ENCODE data around the gene ADAMTS1. TPM values are rescaled to one million over a fixed set of nuclear protein-coding genes. Genes with fewer than 3 reads are reported as not detected.

ADAMTS1 gene
- total RNA-seq, 1 experiment from 2014 or later: 220 TPM

DNA sequence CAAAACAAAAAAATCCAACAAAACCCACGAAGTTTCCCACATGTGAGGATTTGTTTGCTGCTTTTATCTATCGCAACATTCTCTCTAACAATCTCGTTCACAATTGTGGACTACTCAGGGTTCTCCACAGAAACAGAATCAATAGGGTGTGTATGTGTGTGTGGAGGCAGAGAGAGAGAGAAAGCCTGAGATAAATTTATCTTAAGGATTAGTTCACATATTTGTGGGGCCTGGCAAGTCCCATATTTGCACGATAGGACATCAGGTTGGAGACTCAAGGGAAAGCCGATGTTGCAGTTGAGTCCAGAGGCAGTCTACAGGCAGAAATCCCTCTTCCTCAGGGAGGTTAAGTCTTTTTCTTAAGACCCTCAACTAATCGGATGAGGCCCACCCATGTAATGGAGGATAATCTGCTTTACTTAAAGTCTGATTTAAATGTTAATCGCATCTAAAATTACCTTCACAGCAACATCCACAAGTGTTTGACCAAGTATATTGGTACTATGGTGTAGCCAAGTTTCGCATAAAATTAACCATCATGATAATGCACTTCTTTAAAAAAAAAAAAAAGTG lies 31.7 kb downstream of the ADAMTS1 start:
- H3K4me1 ChIP-seq: peaks cover 49% of the 10 kb centered on the region
- no peaks in the 10 kb centered on the region for H3K9me3 ChIP-seq (replicated peaks)
- no peaks in the 10 kb centered on the region for H3K36me3 ChIP-seq
- no peak overlapping the region for H3K4me3 ChIP-seq
- DNase-seq: peak; percentile 31 to 51
- peak overlapping the region; percentile 79; the same call in 1 of the 2 replicates for H3K27ac ChIP-seq
- no peaks in the 10 kb centered on the region for H3K27me3 ChIP-seq

DNA sequence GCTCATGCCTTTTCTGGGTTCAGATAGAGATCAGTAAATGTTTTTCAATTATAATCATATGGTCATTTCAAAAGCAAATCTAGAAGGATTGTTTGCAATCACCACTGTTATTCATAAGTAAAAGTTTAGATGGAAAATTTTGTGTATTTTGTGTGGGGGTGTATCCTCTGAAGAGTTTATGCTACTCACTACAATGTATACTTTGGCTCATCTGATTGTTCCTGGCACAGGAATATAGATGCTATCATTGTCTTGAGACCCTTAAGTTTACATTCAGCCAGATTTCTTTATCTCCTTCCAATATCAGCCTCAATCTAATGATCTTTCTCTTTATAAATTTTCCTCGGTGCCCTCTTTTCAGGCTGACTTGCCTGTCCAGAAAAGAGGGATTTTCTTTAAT lies 33.0 kb downstream of the ADAMTS1 start:
- Histone ChIP-seq H3K4me3 (no peak overlapping the region), H3K27me3 (no peaks in the 10 kb centered on the region), H3K27ac (peak overlapping the region; percentile 79), H3K4me1 (peaks cover 52% of the 10 kb centered on the region), H3K9me3 (replicated peaks) (no peaks in the 10 kb centered on the region), H3K36me3 (no peaks in the 10 kb centered on the region)
- DNase-seq: no peak

DNA sequence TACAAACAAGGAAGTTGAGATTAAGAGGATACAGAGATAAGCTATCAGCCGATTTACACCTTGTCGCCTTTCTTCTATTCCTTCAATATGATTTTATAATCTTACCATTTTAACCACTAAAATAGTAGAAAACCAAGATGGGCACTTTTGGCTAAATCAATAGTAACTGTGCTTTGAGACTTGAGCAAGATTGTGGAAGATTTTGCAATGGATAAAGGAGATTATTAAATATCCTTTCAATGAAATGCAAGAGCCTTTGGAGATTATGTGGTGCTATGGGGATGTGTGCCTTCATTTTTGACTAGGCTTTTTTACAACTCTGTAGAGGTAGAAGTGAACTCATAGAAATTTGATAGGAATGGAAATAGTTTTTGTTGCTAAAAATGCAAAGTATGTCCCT lies 33.7 kb downstream of the ADAMTS1 start:
- peaks cover 57% of the 10 kb centered on the region for H3K4me1 ChIP-seq
- no peaks in the 10 kb centered on the region for H3K9me3 ChIP-seq (replicated peaks)
- H3K27ac ChIP-seq: peak overlapping the region; percentile 79
- H3K4me3 ChIP-seq: no peak overlapping the region
- 0 out of 2 replicates have a peak, but pooled peaks cover 2% of the 10 kb centered on the region for H3K36me3 ChIP-seq
- H3K27me3 ChIP-seq: no peaks in the 10 kb centered on the region
- peak in 1 of 2 experiments; percentile 20 for DNase-seq

DNA sequence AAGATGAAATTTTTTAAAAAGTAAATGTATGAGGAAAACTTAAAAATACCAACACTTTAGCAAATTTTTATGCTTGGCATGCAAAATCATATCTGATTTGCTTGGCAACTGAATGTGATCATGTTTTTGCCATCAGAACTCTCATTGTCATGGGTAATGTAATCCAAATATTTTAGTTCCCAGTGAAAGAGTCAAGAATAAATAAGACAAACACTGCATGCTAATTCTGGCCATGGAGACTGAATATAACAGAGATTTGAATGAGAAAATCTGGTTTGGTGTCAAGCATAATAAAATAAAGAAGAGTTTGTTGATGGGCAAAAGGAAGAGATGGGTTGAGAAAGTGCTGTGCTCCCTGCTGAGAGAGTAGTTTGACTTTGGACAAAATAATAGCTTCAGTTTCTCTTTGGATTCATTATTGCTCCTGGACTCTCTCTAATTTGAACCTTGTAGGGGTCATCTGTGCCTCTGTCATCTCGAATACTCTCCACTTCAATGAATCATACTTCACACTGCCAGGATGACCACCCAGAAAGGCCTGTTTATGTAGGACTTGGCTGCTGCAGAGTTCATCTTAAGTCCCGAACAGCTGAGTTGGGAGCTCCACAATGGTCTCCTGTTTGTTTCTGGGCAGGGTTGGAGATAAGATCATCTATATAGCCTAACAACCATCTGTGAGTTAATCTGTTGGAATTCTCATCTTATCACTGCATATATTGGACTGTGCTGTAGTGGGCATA lies 34.4 kb downstream of the ADAMTS1 start:
- H3K9me3 ChIP-seq (replicated peaks): no peaks in the 10 kb centered on the region
- 0 out of 2 replicates have a peak, but pooled peaks cover 3% of the 10 kb centered on the region for H3K36me3 ChIP-seq
- peak; percentile 96 to 99 for DNase-seq
- H3K27ac ChIP-seq: peak overlapping the region; percentile 79
- H3K4me1 ChIP-seq: peaks cover 58% of the 10 kb centered on the region
- H3K4me3 ChIP-seq: no peak overlapping the region
- no peaks in the 10 kb centered on the region for H3K27me3 ChIP-seq

DNA sequence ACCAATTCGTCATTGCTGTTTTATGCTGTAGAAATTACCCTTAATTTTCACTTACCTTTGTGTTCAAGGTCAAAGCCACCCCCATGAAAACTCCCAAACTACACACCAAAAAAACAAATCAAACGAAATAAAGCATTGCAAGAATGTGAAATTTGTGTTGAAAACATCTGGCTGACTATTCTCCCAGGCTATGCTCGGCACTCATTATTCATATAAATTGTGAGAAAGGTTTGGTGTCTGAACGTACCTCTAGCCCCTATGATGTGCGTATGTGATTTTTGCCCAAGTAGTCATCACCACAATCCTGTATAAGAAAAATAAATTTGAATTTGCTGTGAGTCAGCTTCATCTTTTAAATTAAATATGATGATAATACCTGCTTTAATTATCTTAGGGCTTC lies 34.9 kb downstream of the ADAMTS1 start:
- Histone ChIP-seq H3K27ac (peak overlapping the region; percentile 79), H3K4me1 (peaks cover 52% of the 10 kb centered on the region), H3K27me3 (no peaks in the 10 kb centered on the region), H3K9me3 (replicated peaks) (no peaks in the 10 kb centered on the region), H3K36me3 (0 out of 2 replicates have a peak, but pooled peaks cover 3% of the 10 kb centered on the region), H3K4me3 (no peak overlapping the region)
- DNase-seq: no peak

DNA sequence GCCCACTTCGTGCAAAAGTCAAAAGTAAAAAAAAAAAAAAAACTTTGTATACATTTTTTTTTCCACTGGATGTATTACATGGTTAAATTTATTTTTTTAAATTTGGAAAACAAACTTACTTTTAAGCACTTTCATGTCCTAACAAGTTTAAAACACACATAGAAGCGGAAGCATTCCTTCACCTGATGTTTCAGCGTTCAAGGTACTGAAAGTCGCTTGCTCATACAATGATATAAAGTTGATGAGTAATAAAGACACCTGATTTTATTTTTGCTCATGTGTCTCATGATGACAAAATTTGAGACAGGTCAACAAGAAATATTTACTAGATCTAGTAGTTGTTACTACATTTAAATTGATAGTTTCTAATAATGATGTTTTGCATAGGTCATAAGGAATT lies 35.5 kb downstream of the ADAMTS1 start:
- no peak for DNase-seq
- Histone ChIP-seq H3K4me3 (no peak overlapping the region), H3K9me3 (replicated peaks) (no peaks in the 10 kb centered on the region), H3K4me1 (peaks cover 50% of the 10 kb centered on the region), H3K27me3 (no peaks in the 10 kb centered on the region), H3K27ac (peak overlapping the region; percentile 79), H3K36me3 (0 out of 2 replicates have a peak, but pooled peaks cover 3% of the 10 kb centered on the region)

DNA sequence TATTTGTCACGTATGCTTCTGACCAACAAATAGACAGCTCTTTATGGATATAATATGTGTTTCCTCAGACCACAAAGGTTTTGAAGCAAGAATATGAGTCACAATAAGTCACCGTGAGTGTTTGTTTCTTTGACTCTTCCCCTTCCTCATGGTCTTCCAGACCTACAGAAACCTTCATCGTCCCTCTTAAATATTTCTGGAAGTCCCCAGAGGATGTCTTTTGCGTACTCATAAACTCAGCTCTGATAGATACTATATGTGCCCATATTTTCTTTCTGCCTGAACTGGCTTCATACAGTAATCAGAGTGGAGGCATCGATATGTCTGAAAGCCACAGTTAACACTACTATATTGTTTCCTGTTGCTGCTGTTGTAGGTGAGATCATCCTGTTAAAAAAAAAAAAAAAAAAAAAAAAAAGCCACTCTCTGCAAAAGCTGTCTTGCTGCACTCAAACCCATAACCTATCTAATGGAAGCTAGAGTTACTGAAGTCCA lies 38.4 kb downstream of the ADAMTS1 start:
- Histone ChIP-seq H3K27ac (peak overlapping the region; percentile 65), H3K27me3 (no peaks in the 10 kb centered on the region)
- DNase-seq: peak in 1 of 2 experiments; percentile 57

DNA sequence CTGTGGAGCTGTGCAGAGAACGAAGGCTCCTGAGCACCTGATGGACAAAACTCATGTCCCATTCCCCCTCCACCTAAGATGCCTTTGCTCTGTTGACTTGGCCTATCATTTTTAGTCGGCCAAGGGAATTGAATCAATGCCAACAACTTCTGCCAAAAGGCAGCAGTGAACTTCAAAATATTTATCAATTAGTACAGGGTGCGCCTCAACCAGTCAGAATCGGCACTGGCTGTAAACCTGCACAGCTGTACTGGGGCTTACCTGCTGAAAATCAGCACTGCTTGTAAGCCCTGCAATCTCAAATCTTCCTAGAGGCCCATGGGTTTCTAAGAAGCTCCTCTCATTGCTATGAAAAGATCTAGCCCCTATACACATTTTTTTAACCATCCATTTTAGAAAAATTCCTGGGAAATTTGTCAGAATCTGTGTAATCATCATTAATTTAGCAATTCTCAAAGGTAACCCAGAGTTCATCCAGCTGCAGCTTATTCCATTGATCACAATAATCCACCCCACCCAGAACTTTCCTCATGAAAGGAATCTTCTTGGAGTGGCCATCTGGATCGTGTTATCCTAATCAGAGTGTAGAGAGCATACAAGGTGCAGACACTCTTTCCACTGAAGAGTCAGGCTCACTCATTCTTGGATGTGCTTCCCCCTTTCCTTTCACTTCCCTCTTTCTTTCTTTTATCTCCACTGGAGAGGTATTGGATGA lies 40.2 kb downstream of the ADAMTS1 start:
- 0 out of 2 replicates have a peak, but pooled peaks cover 3% of the 10 kb centered on the region for H3K36me3 ChIP-seq
- H3K9me3 ChIP-seq (replicated peaks): no peaks in the 10 kb centered on the region
- H3K27me3 ChIP-seq: no peaks in the 10 kb centered on the region
- H3K27ac ChIP-seq: no peak overlapping the region
- H3K4me1 ChIP-seq: peaks cover 39% of the 10 kb centered on the region
- no peak overlapping the region for H3K4me3 ChIP-seq
- no peak for DNase-seq

More for the DNA sequence above, 38.4 kb downstream of the ADAMTS1 start:
- H3K36me3 ChIP-seq: 0 out of 2 replicates have a peak, but pooled peaks cover 3% of the 10 kb centered on the region
- H3K4me3 ChIP-seq: no peak overlapping the region
- no peaks in the 10 kb centered on the region for H3K9me3 ChIP-seq (replicated peaks)
- H3K4me1 ChIP-seq: peaks cover 36% of the 10 kb centered on the region

DNA sequence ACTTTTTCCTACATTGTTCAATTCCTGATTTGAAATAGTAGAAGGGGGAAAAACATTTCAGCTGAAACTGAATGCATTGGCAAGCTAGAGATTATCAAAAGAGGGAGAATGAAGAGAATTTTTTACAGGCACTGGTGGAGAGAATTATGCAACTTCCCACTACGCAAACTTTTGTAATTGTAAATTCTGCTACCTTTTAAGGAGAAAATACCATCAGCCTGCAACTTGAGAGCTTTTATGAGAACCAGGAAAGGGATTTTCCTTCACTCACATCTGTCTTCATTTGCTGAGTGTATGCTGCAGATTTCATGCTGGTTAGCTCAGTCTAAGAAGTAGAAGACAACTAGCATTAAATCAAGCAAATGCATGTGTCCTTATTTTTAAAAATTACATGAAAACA lies 43.7 kb downstream of the ADAMTS1 start:
- H3K4me1 ChIP-seq: peaks cover 58% of the 10 kb centered on the region
- 0 out of 2 replicates have a peak, but pooled peaks cover under 1% of the 10 kb centered on the region for H3K36me3 ChIP-seq
- no peaks in the 10 kb centered on the region for H3K27me3 ChIP-seq
- DNase-seq: peak in 1 of 2 experiments; percentile 79
- H3K4me3 ChIP-seq: no peak overlapping the region
- peaks cover 5% of the 10 kb centered on the region; the same call in 1 of the 2 replicates for H3K9me3 ChIP-seq (replicated peaks)
- peak overlapping the region; percentile 93 for H3K27ac ChIP-seq

DNA sequence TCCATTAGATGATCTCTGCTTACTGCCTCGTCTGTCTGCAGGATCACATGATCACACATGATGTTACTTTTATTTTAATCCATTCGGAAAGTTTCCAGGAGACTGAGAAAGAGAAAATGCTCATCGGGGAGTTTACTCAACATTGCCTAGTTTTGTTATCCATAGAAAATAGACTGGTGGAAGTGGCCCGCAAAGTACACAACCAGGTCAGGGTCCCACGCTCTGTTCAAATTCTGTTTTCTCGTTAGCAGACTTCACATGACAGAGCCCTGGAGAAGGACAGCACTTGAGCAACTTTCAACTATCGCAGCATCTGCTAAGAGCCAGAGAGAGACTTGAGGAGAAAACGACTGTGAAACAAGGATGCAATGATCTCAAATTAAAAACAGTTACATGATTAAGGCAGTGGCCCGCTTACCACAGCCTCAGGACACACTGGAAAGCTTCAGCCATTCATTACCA lies 44.2 kb downstream of the ADAMTS1 start:
- peak overlapping the region; percentile 93 for H3K27ac ChIP-seq
- DNase-seq: peak in 1 of 2 experiments; percentile 54
- H3K4me3 ChIP-seq: no peak overlapping the region
- H3K4me1 ChIP-seq: peaks cover 61% of the 10 kb centered on the region
- no peaks in the 10 kb centered on the region for H3K36me3 ChIP-seq
- peaks cover 5% of the 10 kb centered on the region; the same call in 1 of the 2 replicates for H3K9me3 ChIP-seq (replicated peaks)
- H3K27me3 ChIP-seq: no peaks in the 10 kb centered on the region

DNA sequence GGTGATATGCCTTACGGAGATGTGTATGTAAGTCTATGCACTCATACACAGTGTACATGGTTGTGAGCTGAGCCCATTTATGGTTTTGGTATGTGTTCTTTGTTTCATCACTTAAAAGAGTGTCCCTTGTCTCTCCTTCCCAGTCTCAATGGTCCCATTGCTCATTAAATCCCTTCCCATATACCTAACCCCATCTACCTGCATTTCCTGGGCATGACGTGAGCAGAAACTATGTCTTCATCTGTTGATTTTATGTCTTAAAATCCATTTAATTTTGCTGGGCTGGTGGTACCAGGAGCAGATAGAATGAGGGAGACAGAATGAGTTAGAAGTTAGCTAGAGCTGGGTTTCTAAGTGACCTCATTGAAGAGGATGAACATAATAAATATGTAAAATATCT lies 44.8 kb downstream of the ADAMTS1 start:
- no peaks in the 10 kb centered on the region for H3K36me3 ChIP-seq
- peaks cover 5% of the 10 kb centered on the region; the same call in 1 of the 2 replicates for H3K9me3 ChIP-seq (replicated peaks)
- no peak overlapping the region for H3K4me3 ChIP-seq
- no peaks in the 10 kb centered on the region for H3K27me3 ChIP-seq
- H3K27ac ChIP-seq: peak overlapping the region; percentile 93
- DNase-seq: no peak
- peaks cover 64% of the 10 kb centered on the region for H3K4me1 ChIP-seq

DNA sequence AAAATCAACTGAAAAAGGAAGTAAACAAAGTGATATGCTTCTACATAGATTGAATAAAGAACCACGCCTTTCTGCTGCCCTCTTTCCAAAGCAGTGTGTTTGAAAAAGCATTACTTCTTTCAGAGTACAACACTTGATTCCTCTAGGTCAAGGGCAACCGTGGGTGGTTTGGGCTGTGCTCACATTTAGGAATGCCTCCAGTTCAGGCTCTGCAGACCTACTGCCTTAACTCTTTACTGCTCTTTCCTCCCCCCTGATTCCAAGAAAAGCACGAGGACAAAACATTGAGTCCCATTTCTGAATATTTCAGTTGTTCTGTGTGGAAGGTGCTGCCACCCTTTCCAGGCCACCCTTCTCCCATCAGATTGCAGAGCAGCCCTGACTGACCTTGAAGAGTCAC lies 45.2 kb downstream of the ADAMTS1 start:
- peak overlapping the region; percentile 93 for H3K27ac ChIP-seq
- no peak overlapping the region for H3K4me3 ChIP-seq
- peak; percentile 38 to 62 for DNase-seq
- H3K9me3 ChIP-seq (replicated peaks): peaks cover 5% of the 10 kb centered on the region; the same call in 1 of the 2 replicates
- H3K27me3 ChIP-seq: no peaks in the 10 kb centered on the region
- no peaks in the 10 kb centered on the region for H3K36me3 ChIP-seq
- H3K4me1 ChIP-seq: peaks cover 68% of the 10 kb centered on the region

DNA sequence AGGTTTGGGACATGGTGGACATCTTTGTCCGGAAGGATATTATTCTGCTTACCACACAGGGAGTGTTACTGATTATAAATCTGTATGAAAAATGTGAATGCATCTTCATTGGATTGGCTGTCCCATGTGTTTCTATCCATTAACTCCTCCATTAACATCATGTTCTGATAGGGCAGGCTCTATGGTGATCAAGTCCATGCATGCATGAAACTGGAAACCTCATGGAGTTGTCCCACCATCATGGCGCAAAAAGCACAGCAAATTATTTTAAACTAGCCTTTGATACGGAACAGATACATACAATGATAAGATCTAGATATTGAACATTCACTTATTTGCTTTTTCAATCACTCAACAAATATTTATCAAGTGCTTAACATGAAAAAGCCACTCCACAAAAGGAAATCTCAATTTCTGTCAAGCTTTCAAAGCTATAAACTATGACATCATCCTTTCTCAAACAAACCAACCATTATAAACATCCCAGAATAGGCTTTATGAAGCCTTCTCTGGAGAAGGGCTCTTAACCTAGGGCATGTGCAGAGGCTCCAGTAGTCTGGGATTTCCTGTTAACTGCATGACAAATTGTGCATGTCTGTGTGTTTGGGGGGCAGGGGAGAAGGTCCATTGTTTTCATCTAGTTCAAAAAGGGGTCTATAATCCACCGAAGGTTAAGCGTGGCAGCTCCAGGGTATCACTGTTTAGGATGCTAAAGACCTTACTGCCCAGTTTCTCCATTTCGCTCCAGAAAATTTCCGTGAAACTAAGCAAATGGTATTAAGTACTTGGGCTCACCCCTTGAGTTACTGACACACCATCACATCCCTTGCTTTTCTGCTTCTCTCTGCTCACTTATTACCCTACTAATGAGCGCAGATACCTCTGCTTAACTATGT lies 46.1 kb downstream of the ADAMTS1 start:
- peak; percentile 93 to 98 for DNase-seq
- peaks cover 73% of the 10 kb centered on the region for H3K4me1 ChIP-seq

More for the DNA sequence above, 46.1 kb downstream of the ADAMTS1 start:
- peak overlapping the region; percentile 93 for H3K27ac ChIP-seq
- H3K4me3 ChIP-seq: no peak overlapping the region
- no peaks in the 10 kb centered on the region for H3K36me3 ChIP-seq
- H3K9me3 ChIP-seq (replicated peaks): peaks cover 5% of the 10 kb centered on the region; the same call in 1 of the 2 replicates
- no peaks in the 10 kb centered on the region for H3K27me3 ChIP-seq

Data from SJCRH30 (cell line).